ENCODE measurements around the gene RAPGEF1.

Gene RAPGEF1

GRCh38 chr9:131618071-131618479 lies 121.8 kb downstream of the RAPGEF1 start:
- TF ChIP-seq, protein P1, sequence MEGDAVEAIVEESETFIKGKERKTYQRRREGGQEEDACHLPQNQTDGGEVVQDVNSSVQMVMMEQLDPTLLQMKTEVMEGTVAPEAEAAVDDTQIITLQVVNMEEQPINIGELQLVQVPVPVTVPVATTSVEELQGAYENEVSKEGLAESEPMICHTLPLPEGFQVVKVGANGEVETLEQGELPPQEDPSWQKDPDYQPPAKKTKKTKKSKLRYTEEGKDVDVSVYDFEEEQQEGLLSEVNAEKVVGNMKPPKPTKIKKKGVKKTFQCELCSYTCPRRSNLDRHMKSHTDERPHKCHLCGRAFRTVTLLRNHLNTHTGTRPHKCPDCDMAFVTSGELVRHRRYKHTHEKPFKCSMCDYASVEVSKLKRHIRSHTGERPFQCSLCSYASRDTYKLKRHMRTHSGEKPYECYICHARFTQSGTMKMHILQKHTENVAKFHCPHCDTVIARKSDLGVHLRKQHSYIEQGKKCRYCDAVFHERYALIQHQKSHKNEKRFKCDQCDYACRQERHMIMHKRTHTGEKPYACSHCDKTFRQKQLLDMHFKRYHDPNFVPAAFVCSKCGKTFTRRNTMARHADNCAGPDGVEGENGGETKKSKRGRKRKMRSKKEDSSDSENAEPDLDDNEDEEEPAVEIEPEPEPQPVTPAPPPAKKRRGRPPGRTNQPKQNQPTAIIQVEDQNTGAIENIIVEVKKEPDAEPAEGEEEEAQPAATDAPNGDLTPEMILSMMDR (IDR thresholded peaks at IDR 0.05; ENCODE audit: low read depth, low read length, missing control alignments): no peak
- no peak overlapping the region for H3K4me3 ChIP-seq (ENCODE audit: low read depth, low read length)
- DNase-seq (ENCODE audit: low read depth): no peak

GRCh38 chr9:131617611-131618010 lies 122.3 kb downstream of the RAPGEF1 start:
- no peak overlapping the region for H3K4me3 ChIP-seq (ENCODE audit: low read depth, low read length)
- TF ChIP-seq, protein P1 (IDR thresholded peaks at IDR 0.05; ENCODE audit: low read depth, low read length, missing control alignments): no peak
- DNase-seq (ENCODE audit: low read depth): no peak

DNA sequence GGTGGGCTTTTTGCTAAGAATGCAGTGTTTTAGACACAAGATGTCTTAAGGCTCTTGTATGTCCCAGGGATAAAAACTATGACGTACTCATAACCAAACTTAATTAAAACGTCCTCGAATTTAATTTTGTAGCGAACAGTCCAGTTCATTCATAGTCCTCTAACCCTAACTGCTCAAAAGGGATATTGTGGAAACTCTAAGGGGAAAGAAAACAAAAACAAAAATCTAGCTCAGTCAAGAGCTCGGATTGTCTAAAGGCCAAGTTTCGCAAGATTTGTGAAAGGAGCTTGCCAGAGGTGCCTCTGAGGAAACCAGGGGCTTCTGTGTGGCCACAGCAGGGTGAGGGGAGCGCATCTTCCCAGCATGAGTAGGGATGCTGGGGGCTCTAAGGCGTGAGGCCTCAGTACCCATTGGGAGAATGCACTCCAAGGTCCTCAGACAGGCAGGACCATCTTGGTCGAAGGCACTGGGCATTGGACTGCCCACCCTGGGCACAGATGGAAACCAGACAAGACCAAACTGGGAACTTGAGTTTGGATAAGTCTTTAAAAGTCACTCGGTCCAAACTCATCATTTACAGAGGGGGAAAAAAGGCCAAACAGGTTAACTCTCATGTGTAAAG lies 122.8 kb downstream of the RAPGEF1 start:
- TF ChIP-seq, protein P1 (IDR thresholded peaks at IDR 0.05; ENCODE audit: low read depth, low read length, missing control alignments): no peak
- no peak for DNase-seq (ENCODE audit: low read depth)
- H3K4me3 ChIP-seq (ENCODE audit: low read depth, low read length): no peak overlapping the region

- TF ChIP-seq, protein P1 (IDR thresholded peaks at IDR 0.05; ENCODE audit: low read depth, low read length, missing control alignments): no peak
Observed at GRCh38 chr9:131614340-131614915, 125.4 kb downstream of the RAPGEF1 start.

GRCh38 chr9:131613921-131614320 lies 126.0 kb downstream of the RAPGEF1 start:
- DNase-seq (ENCODE audit: low read depth): no peak
- H3K4me3 ChIP-seq (ENCODE audit: low read depth, low read length): no peak overlapping the region
- TF ChIP-seq, protein P1 (IDR thresholded peaks at IDR 0.05; ENCODE audit: low read depth, low read length, missing control alignments): no peak

More at GRCh38 chr9:131614340-131614915, 125.4 kb downstream of the RAPGEF1 start:
- DNase-seq (ENCODE audit: low read depth): no peak
- H3K4me3 ChIP-seq (ENCODE audit: low read depth, low read length): no peak overlapping the region

DNA sequence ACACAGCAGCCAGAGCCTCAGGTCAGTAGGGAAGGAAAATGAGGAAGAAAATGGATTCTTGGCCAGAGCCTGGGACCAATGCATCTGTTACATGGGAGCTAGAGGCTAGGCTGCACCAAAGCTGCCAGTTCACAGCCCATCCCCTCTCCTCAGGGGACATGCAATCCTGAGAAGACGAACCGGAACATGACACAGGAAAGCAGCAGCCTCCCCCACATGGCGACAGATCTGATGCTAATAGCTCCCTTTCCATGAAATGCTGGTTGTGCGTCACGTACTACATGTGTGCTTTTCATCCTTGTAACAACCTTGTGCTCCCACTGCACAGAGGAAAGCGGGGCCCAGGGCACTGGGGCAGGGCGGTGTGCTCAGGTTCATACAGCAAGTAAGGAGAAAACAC lies 127.0 kb downstream of the RAPGEF1 start:
- H3K4me3 ChIP-seq (ENCODE audit: low read depth, low read length): no peak overlapping the region
- TF ChIP-seq, protein P1 (IDR thresholded peaks at IDR 0.05; ENCODE audit: low read depth, low read length, missing control alignments): no peak
- DNase-seq (ENCODE audit: low read depth): no peak
